ENCODE data around the gene DDX39B. TPM values are rescaled to one million over a fixed set of nuclear protein-coding genes. Genes with fewer than 3 reads are reported as not detected.

Gene DDX39B
- total RNA-seq, 4 donors from 2014 or later = 168 to 258 (median 217) TPM

DNA sequence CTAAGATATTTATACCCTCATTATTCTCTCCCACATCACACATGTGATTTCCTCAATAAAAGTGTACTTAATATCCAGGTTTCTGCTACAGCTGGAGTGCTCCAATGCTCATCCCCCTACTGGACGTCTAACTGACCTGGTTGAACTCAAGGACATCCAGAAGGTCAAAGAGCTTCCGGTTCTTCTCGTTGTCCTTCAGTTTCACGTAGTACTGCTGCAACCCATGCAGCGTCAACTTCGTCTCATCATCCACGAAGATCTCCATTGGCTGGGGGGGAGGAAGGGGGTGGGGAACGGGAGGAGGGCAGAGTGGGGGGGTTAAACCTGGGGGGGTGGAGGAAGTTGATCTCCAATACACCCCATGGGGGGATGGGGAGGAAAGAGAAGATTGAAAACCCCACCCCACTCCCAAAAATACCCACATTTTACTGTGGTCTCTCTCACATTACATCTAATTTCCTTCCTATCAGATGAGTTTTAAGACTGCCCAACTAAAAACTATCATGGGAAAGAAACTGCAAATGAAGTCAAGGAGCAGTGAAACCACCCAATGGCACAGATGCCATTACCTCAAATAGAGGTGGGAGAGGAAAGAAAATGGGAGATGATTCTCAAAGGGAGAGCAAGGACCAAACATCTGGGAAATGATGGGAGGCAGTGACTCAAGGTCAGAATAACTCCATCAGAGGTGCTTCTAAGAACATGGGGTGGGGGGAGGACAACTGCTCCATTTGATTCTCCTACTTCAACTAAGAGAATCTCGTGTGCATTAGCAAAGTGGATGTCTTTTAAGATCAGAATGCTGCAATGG, 9.0 kb downstream of the DDX39B start:
- TF ChIP-seq, protein P1, sequence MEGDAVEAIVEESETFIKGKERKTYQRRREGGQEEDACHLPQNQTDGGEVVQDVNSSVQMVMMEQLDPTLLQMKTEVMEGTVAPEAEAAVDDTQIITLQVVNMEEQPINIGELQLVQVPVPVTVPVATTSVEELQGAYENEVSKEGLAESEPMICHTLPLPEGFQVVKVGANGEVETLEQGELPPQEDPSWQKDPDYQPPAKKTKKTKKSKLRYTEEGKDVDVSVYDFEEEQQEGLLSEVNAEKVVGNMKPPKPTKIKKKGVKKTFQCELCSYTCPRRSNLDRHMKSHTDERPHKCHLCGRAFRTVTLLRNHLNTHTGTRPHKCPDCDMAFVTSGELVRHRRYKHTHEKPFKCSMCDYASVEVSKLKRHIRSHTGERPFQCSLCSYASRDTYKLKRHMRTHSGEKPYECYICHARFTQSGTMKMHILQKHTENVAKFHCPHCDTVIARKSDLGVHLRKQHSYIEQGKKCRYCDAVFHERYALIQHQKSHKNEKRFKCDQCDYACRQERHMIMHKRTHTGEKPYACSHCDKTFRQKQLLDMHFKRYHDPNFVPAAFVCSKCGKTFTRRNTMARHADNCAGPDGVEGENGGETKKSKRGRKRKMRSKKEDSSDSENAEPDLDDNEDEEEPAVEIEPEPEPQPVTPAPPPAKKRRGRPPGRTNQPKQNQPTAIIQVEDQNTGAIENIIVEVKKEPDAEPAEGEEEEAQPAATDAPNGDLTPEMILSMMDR (IDR thresholded peaks at IDR 0.05; ENCODE audit: low read depth) = no peak

DNA sequence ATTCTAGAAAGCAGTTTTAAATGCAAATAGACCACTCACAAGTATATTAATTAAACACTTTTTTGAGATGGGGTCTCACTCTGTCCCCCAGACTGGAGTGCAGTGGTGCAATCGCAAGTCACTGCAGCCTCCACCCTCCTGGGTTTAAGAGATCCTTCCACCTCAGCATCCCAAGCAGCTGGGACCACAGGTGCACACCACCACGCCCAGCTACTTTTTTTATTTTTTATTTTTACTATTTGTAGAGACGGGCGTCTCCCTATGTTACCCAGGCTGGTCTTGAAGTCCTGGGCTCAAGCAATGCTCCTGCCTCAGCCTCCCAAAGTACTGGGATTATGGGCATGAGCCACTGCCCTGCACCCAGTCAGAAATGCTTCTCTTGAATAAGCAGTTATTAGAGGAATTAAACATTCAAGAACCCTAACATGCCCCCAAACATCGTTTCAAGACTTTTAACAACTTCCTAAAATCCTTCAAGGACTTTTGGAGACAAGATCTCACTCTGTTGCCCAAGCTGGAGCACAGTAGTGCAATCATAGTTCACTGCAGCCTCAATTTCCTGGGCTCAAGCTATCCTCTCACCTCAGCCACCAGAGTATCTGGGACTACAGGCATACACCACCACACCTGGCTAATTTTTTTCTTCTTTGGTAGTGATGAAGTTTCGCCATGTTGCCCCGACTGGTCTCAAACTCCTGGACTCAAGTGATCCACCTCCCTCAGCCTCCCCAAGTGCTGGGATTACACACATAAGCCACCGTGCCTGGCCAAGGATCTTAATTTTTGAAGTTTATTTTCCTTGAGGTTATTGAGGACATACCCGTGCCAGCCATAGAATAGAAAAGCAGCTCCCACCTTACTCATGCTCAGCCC, 9.8 kb downstream of the DDX39B start:
- TF ChIP-seq, protein P1 (IDR thresholded peaks at IDR 0.05; ENCODE audit: low read depth) = no peak

DNA sequence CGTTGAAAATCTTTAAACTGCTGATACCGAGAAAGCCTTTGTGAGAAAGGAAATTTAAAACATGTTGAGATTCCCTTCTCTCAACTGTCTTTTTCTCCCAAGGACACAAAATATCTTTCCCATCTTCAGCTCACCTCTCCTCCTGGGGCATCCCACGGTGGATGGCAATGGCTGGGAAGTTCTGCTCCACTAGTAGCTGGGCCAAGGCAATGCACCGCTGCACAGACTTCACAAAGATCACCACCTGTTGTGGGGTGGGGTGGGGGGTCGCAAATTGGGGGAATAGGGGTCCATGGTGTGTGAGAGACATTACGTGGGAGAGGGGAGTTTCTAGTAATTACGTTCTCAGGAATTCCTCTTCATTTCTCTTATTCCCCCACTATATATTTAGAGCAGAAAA, 10.6 kb downstream of the DDX39B start:
- TF ChIP-seq, protein P1 (IDR thresholded peaks at IDR 0.05; ENCODE audit: low read depth) = no peak

DNA sequence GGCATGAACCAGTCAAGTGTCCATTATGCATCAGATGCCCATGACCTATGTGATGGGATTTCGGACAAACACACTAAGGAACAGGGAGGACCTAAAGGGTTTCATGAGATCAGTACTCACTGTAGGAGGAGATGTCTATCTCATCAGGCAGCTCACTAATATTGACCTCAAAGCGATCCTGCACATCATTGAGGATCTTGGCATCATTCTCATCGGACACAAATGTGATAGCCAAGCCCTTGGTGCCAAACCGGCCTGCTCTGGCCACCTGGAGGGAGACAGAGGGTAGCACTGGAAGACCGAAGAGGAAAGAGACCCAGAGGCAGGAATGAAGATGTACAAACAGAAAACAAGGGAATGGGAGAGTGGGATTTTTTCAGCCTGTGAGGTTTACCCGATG, 11.1 kb downstream of the DDX39B start:
- TF ChIP-seq, protein P1 (IDR thresholded peaks at IDR 0.05; ENCODE audit: low read depth) = no peak

DNA sequence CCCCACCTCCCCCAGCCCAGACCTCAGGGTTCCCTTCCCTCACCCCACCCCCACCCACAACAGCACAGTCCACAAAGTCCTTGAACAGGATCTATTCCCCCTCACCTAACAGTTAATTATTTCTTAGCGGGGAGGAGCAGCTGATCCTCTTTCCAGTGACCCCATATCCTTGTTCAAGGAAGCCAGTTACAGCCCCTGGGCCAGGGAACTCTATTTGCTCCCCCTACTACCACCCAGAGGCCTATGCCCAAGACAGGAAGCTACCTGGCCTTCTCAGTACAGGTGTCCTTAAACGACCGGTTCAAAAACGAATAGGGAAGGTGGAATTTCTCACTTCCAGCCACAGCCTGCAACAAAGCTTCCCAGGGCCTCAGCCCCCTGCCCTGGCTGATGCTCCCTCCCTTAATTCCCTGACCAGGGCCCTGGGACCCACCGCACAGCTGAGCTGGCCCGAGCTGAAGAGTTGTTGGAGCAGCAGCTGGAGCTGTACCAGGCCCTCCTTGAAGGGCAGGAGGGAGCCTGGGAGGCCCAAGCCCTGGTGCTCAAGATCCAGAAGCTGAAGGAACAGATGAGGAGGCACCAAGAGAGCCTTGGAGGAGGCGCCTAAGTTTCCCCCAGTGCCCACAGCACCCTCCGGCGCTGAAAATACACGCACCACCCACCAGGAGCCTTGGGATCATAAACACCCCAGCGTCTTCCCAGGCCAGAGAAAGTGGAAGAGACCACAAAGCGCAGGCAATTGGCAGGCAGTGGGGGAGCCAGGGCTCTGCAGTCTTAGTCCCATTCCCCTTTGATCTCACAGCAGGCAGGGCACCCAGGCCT, 12.3 kb downstream of the DDX39B start:
- TF ChIP-seq, protein P1 (IDR thresholded peaks at IDR 0.05; ENCODE audit: low read depth) = no peak

DNA sequence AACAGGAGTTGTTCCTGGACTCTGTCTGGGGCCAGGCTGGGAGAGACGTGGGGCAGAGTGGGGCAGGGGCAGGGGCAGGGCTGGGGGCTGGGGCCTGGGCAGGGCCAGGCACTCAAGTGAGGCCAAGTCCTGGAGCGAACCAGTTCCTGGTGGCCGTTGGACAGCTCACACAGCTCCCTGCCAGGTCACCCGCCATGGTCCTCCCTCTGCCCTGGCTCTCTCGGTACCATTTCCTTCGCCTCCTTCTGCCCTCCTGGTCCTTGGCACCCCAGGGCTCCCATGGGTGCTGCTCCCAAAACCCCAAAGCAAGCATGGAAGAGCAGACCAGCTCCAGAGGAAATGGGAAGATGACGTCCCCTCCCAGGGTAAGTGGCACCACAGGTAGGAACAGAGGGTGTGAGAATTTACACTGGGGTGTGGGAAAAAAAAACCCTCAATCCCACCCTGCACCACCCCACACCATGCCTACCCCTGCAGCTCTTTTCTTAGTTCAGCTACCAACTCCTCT, 12.9 kb downstream of the DDX39B start, which contains the start of gene MCCD1:
TSS of gene MCCD1 (plus strand) at position 142 of the 508 bp plus-strand sequence. CDS start at position 195, 53 bp downstream.
- TF ChIP-seq, protein P1 (IDR thresholded peaks at IDR 0.05; ENCODE audit: low read depth) = no peak

Measured in subcutaneous adipose tissue (tissue), 4 donors.